PFSK-1 (cell line): ENCODE results near the gene CTDSPL.

Experiments
- POLR2AphosphoS5 ChIP-seq: IDR thresholded peaks from 2 replicates; pipeline ENCODE4 v1.6.1; 2012; ENCODE audit warnings: low read depth, mild to moderate bottlenecking, control low read depth, low read length, moderate library complexity
- REST ChIP-seq, 2 experiments: IDR thresholded peaks; 2 replicates each; pipeline versions ENCODE4 v1.6.1 to v1.8.0; 2011 to 2012; ENCODE audit warnings: low read depth in 2 of 2, low read length in 2 of 2, control low read depth in 1 of 2, inconsistent platforms in 1 of 2, mild to moderate bottlenecking in 1 of 2, moderate library complexity in 1 of 2; ENCODE audit not compliant: insufficient read depth in 1 of 2

- TF ChIP-seq POLR2AphosphoS5 (no peak), REST (IDR thresholded peaks at IDR 0.05; ENCODE audit: insufficient read depth in 1 of 2, low read depth in 2 of 2, low read length in 2 of 2) (no peak)
Measured at GRCh38 chr3:37984596-37984995, 122.9 kb downstream of the CTDSPL start.
